Breast epithelium (tissue), 4 donors: Measurements from ENCODE around the gene XKR8. TPM values are rescaled to one million over a fixed set of nuclear protein-coding genes. Genes with fewer than 3 reads are reported as not detected.
"Not testable (repeated sequence)": the region's sequence is repeated elsewhere in the genome, so short reads cannot be mapped to it uniquely, and the experiment has no call there.

ENCODE experiments used
- DNase-seq, 2 donors: peaks; one replicate each; pipeline ENCODE4 v3.0.0-alpha.2; 2019; ENCODE audit warnings: low spot score in 2 of 2
- H3K27ac ChIP-seq, 2 donors: fragments of 200-600 bp; sonication (generic) in 1 of 2; one replicate each; pipeline ENCODE4 v1.5.1; 2016 to 2019; ENCODE audit warnings: mild to moderate bottlenecking in 1 of 2
- H3K27me3 ChIP-seq, 2 donors: fragments of 200-600 bp; sonication (generic) in 1 of 2; one replicate each; pipeline versions ENCODE4 v1.5.1 to v1.6.0; 2017 to 2019; ENCODE audit warnings: control low read depth in 1 of 2, mild to moderate bottlenecking in 1 of 2
- H3K36me3 ChIP-seq: fragments of 200-600 bp; one replicate; pipeline ENCODE4 v1.5.1; 2019
- H3K4me1 ChIP-seq, 2 donors: fragments of 200-600 bp; sonication (generic); one replicate each; pipeline ENCODE4 v1.5.1; 2016 to 2019; ENCODE audit warnings: control low read depth in 1 of 2
- H3K4me3 ChIP-seq, 3 donors: fragments of 200-600 bp; sonication (generic); 1 replicate in 2 of 3; 2 replicates in 1 of 3; pipeline ENCODE4 v1.5.1; 2016 to 2019; ENCODE audit warnings: mild to moderate bottlenecking in 3 of 3, moderate library complexity in 2 of 3
- H3K9me3 ChIP-seq, 2 donors: fragments of 200-600 bp; sonication (generic) in 1 of 2; one replicate each; pipeline ENCODE4 v1.5.1; 2016 to 2019; ENCODE audit warnings: control low read depth in 1 of 2
- CTCF ChIP-seq, 3 donors: fragments of 450-650 bp; IDR thresholded peaks; one replicate each; pipeline ENCODE4 v1.5.1; 2016 to 2017; ENCODE audit warnings: antibody characterized with exemption in 3 of 3, mild to moderate bottlenecking in 3 of 3, moderate library complexity in 3 of 3
- POLR2A ChIP-seq: fragments of 450-650 bp; IDR thresholded peaks from one replicate; pipeline ENCODE4 v1.6.1; 2016; ENCODE audit warnings: antibody characterized with exemption, mild to moderate bottlenecking, moderate library complexity
- POLR2AphosphoS5 ChIP-seq, 3 donors: sonication (generic); formaldehyde crosslinking; IDR thresholded peaks; one replicate each; pipeline ENCODE4 v1.6.1; 2017; ENCODE audit warnings: antibody characterized with exemption in 3 of 3
- intact Hi-C: fragments of 100-400 bp; cut with DNase I; formaldehyde crosslinking; loops from one replicate; pipeline ENCODE4 v1.15.1; 2023; ENCODE audit warnings: low total_unique reads
- total RNA-seq, 3 donors: library from RNA; depleted of rRNA; stranded (reverse); fragments of >200 nt; gene quantifications; one replicate each; pipeline ENCODE4 v1.1.0, GENCODE V29; 2016

XKR8 gene
- total RNA-seq, 3 donors from 2014 or later, result 4.2 to 6.9 (median 5.6) TPM

DNA sequence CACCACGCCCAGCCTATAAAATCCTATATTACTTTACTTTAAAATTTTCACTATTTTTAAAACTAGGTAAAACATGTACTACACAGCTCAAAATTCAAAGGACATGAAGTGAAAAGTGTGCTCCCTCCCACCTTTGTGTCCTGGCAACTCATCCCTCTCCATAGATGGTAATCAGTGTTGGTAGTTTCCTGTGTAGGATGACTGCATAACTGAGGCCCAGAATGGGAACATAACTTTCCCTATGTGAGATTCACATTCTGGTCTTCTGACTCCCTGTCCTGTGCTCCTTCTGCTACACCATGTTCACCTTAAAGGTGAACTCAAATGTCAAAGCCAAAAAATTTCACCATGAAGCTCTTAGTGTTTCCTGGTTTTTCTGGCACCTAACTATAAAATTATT is 39.3 kb downstream of the XKR8 start:
- intact Hi-C loops, result no loop called here
- Histone ChIP-seq H3K27ac (no peak overlapping the region), H3K36me3 (no peaks in the 10 kb centered on the region), H3K4me3 (no peak overlapping the region), H3K4me1 (no peaks in the 10 kb centered on the region), H3K27me3 (no peaks in the 10 kb centered on the region), H3K9me3 (no peaks in the 10 kb centered on the region)
- no peak for TF ChIP-seq POLR2AphosphoS5 (IDR thresholded peaks at IDR 0.05)
- TF ChIP-seq POLR2A, result no peak
- TF ChIP-seq CTCF (IDR thresholded peaks at IDR 0.05), result no peak
- no peak for DNase-seq

DNA sequence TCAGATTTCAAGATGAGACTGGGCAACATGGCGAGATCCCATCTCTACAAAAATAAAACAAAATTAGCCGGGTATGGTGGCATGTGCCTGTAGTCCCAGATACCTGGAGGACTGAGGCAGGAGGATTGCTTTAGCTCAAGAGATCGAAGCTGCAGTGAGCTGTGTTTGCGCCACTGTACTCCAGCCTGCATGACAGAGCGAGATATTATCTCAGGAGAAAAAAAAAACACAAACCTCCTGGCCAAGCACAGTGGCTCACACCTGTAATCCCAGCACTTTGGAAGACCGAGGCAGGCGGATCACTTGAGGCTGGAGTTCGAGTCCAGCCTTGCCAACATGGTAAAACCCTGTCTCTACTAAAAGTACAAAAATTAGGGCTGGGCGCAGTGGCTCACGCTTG is 42.8 kb downstream of the XKR8 start:
- H3K9me3 ChIP-seq, result no peaks in the 10 kb centered on the region
- H3K4me3 ChIP-seq, result no peak overlapping the region
- H3K27me3 ChIP-seq, result no peaks in the 10 kb centered on the region
- intact Hi-C loops, result no loop called here
- no peak for TF ChIP-seq CTCF (IDR thresholded peaks at IDR 0.05)
- TF ChIP-seq POLR2AphosphoS5 (IDR thresholded peaks at IDR 0.05), result no peak
- TF ChIP-seq POLR2A, result no peak
- no peak overlapping the region for H3K27ac ChIP-seq
- no peaks in the 10 kb centered on the region for H3K36me3 ChIP-seq
- no peak for DNase-seq
- no peaks in the 10 kb centered on the region for H3K4me1 ChIP-seq

DNA sequence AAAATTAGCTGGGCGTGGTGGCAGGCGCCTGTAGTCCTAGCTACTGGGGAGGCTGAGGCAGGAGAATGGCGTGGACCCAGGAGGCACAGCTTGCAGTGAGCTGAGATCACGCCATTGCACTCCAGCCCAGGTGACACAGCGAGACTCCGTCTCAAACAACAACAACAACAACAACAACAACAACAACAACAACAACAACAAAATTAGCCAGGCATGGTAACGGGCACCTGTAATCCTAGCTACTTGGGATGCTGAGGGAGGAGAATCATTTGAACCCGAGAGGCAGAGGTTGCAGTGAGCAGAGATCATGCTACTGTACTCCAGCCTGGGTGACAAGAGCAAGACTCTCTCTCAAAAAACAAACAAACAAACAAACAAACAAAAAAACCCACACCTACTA is 43.3 kb downstream of the XKR8 start:
- intact Hi-C loops, H3K4me1 ChIP-seq, DNase-seq, H3K9me3 ChIP-seq, H3K27me3 ChIP-seq, H3K4me3 ChIP-seq, H3K27ac ChIP-seq, H3K36me3 ChIP-seq: not testable (repeated sequence)

DNA sequence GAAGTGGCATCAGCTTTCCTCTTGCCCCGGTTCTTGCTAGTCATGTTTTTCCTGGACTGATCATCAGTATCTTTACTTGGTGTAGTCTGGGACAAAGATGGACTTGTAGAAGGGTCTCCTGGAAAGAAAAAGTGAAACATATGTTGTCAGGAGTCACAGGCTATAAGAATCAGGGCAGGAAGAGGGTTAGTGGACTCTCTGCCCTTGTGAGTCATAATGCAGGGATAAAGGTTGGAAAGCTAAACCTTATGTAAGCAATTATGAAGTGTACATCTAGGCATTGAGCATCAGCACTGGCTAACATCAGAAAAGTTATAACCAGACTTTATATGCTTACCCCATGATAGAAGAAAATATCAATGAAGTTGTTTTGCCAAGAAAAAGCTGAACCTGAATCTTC is 51.2 kb downstream of the XKR8 start:
- H3K36me3 ChIP-seq, result peaks cover 11% of the 10 kb centered on the region
- intact Hi-C loops, result no loop called here
- H3K27me3 ChIP-seq, result no peaks in the 10 kb centered on the region
- H3K27ac ChIP-seq, result no peak overlapping the region
- DNase-seq, result no peak
- no peaks in the 10 kb centered on the region for H3K9me3 ChIP-seq
- no peaks in the 10 kb centered on the region for H3K4me1 ChIP-seq
- H3K4me3 ChIP-seq, result no peak overlapping the region
- TF ChIP-seq CTCF (IDR thresholded peaks at IDR 0.05) (no peak), POLR2A (no peak), POLR2AphosphoS5 (IDR thresholded peaks at IDR 0.05) (no peak)

Other genes with a start within 250 kb of the XKR8 start
- 10 to 100 TPM; 13.5 to 34.2 (median 14.4) TPM for gene FAM76A, start 234.0 kb upstream of the XKR8 start, total RNA-seq
- 100 to 1,000 TPM in 1 of 3 donors, 10 to 100 TPM in 2; 62.3 to 165 (median 80.8) TPM for gene STX12, start 186.8 kb upstream of the XKR8 start, total RNA-seq
- 10 to 100 TPM; 36.1 to 43.5 (median 37.9) TPM for gene PPP1R8, start 129.2 kb upstream of the XKR8 start, total RNA-seq
- gene THEMIS2, start 87.4 kb upstream of the XKR8 start, total RNA-seq, result 10 to 100 TPM; 22.0 to 52.0 (median 25.6) TPM
- 10 to 100 TPM; 35.8 to 42.3 (median 39.0) TPM for gene RPA2, start 45.4 kb upstream of the XKR8 start, total RNA-seq
- gene SMPDL3B, start 25.0 kb upstream of the XKR8 start, total RNA-seq, result 10 to 100 TPM in 2 of 3 donors, not detected in 1; 13.8 to 14.9 TPM
- 10 to 100 TPM; 12.2 to 22.6 (median 18.1) TPM for gene EYA3, start 128.6 kb downstream of the XKR8 start, total RNA-seq
- gene PTAFR, start 216.7 kb downstream of the XKR8 start, total RNA-seq, result 1 to 10 TPM; 5.6 to 8.3 (median 6.2) TPM